ENCODE results near the gene IFNGR1. TPM values are rescaled to one million over a fixed set of nuclear protein-coding genes. Genes with fewer than 3 reads are reported as not detected.

Gene IFNGR1
- total RNA-seq, 1 donor from 2014 or later = 34.0 TPM

DNA sequence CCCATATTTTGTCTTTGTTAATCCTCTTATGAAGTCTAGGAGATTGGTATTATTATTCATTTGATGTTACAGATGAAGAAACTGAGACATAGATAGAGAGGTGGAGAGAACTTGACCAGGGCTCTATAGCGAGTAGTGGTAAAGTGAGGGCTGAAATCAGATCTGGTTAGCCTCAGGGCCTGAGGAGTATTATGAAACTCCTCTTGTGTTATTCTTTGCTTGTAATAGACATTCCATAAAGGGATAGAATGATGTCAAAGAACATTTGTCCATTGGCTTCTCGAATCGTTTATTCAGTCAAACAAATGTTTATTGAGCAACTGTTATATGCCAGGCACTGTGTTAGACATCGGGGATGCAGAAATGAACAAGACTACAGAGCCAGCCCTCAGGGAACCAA is 45.7 kb downstream of the IFNGR1 start, which contains the start of gene IL22RA2:
IL22RA2 (minus strand) TSS at position 144 of the 400 bp plus-strand sequence. CDS start 11,895 bp downstream, outside the sequence.
- Histone ChIP-seq H3K9me3 (ENCODE audit: low read depth) (no peaks in the 10 kb centered on the region), H3K27me3 (no peaks in the 10 kb centered on the region), H3K79me2 (ENCODE audit: low read depth) (no peaks in the 10 kb centered on the region), H3K27ac (no peak within 1 kb of the TSS), H2AFZ (replicated peaks) (no peak within 1 kb of the TSS), H4K20me1 (ENCODE audit: low read depth) (no peaks in the 10 kb centered on the region), H3F3A (ENCODE audit: low read depth) (no peaks in the 10 kb centered on the region), H3K9ac (no peak within 1 kb of the TSS), H3K4me3 (no peak within 1 kb of the TSS), H3K4me1 (no peaks in the 10 kb centered on the region), H3K4me2 (no peak within 1 kb of the TSS), H3K36me3 (no peaks in the 10 kb centered on the region)
- Mint-ChIP-seq H3K27me3 (ENCODE audit: insufficient read depth, low read depth) (peaks cover 2% of the 10 kb centered on the region), H3K36me3 (no peaks in the 10 kb centered on the region), H3K27ac (no peak within 1 kb of the TSS), H3K4me3 (no peak within 1 kb of the TSS), H3K9me3 (peaks cover 9% of the 10 kb centered on the region), H3K4me1 (peaks cover 2% of the 10 kb centered on the region)
- no peak for DNase-seq (ENCODE audit: low spot score)
- TF ChIP-seq EZH2phosphoT487 (IDR thresholded peaks at IDR 0.05) = no peak
- no peak for TF ChIP-seq EZH2 (IDR thresholded peaks at IDR 0.05)
- TF ChIP-seq, protein P1, sequence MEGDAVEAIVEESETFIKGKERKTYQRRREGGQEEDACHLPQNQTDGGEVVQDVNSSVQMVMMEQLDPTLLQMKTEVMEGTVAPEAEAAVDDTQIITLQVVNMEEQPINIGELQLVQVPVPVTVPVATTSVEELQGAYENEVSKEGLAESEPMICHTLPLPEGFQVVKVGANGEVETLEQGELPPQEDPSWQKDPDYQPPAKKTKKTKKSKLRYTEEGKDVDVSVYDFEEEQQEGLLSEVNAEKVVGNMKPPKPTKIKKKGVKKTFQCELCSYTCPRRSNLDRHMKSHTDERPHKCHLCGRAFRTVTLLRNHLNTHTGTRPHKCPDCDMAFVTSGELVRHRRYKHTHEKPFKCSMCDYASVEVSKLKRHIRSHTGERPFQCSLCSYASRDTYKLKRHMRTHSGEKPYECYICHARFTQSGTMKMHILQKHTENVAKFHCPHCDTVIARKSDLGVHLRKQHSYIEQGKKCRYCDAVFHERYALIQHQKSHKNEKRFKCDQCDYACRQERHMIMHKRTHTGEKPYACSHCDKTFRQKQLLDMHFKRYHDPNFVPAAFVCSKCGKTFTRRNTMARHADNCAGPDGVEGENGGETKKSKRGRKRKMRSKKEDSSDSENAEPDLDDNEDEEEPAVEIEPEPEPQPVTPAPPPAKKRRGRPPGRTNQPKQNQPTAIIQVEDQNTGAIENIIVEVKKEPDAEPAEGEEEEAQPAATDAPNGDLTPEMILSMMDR (IDR thresholded peaks at IDR 0.05) = no peak

- Mint-ChIP-seq H3K27ac (no peak overlapping the region), H3K27me3 (ENCODE audit: insufficient read depth, low read depth) (peaks cover 2% of the 10 kb centered on the region), H3K36me3 (no peaks in the 10 kb centered on the region), H3K9me3 (peaks cover 9% of the 10 kb centered on the region), H3K4me1 (peaks cover 2% of the 10 kb centered on the region), H3K4me3 (no peak overlapping the region)
- TF ChIP-seq EZH2 (IDR thresholded peaks at IDR 0.05) (no peak), EZH2phosphoT487 (IDR thresholded peaks at IDR 0.05) (no peak)
- TF ChIP-seq, protein P1 (IDR thresholded peaks at IDR 0.05) = no peak
- Histone ChIP-seq H3K27ac (no peak overlapping the region), H3K4me2 (no peak overlapping the region), H3K27me3 (no peaks in the 10 kb centered on the region), H4K20me1 (ENCODE audit: low read depth) (no peaks in the 10 kb centered on the region), H3K36me3 (no peaks in the 10 kb centered on the region), H3F3A (ENCODE audit: low read depth) (no peaks in the 10 kb centered on the region), H2AFZ (replicated peaks) (no peak overlapping the region), H3K79me2 (ENCODE audit: low read depth) (no peaks in the 10 kb centered on the region), H3K9me3 (ENCODE audit: low read depth) (no peaks in the 10 kb centered on the region), H3K4me1 (no peaks in the 10 kb centered on the region), H3K9ac (no peak overlapping the region), H3K4me3 (no peak overlapping the region)
- DNase-seq (ENCODE audit: low spot score) = no peak
These were observed 46.3 kb downstream of the IFNGR1 start for GRCh38 chr6:137172734-137173431.

DNA sequence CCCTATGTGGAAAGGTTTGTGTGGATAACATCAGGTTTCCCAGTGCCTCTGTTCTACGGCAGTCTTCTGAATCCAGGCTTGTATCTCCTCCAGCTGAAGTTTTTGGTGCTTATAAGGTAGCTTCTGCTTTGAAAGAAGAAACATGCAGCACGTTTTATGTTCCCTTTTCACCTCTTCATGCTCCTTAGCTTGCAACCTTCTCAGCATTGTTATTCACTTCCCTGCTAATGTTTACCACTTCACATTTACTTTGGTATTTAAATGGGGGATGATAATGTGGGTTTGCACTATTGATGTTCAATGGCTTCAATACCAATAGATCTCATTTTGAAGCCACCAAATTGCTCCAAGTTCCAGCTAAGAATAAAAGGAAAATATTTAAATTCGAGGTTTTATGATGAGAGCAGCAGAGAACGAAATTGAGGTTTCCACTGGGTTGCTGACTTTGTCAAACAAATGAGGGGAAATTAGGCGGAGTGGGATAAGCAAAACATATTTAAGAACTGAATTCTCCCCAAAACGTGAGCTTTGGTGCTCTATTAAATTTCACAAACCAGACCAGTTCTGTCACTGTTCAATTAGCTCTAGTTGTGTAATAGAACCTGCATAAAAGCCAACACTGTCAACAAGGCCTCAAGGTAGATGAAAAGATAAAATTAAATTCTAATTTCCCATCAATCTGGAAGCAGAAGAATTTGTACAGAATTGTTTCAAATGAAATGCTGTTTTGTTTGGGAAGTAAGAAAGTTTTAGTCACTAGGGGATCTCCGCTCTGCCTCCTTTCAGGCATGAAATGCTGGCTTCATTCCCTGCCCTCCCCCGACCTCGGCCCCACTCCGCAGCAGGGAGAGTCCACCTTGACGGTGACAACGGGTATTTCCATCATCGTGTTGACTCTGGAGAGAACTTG is 47.1 kb downstream of the IFNGR1 start:
- no peaks in the 10 kb centered on the region for H3K9me3 ChIP-seq (ENCODE audit: low read depth)
- H3K36me3 ChIP-seq = no peaks in the 10 kb centered on the region
- Mint-ChIP-seq H3K4me1 (peaks cover 2% of the 10 kb centered on the region), H3K9me3 (peaks cover 9% of the 10 kb centered on the region), H3K4me3 (no peak overlapping the region), H3K27me3 (ENCODE audit: insufficient read depth, low read depth) (peaks cover 2% of the 10 kb centered on the region), H3K36me3 (no peaks in the 10 kb centered on the region), H3K27ac (no peak overlapping the region)
- no peaks in the 10 kb centered on the region for H3K27me3 ChIP-seq
- no peak for TF ChIP-seq EZH2 (IDR thresholded peaks at IDR 0.05)
- no peak for TF ChIP-seq EZH2phosphoT487 (IDR thresholded peaks at IDR 0.05)
- TF ChIP-seq, protein P1 (IDR thresholded peaks at IDR 0.05) = no peak
- H4K20me1 ChIP-seq (ENCODE audit: low read depth) = no peaks in the 10 kb centered on the region
- H2AFZ ChIP-seq (replicated peaks) = peak overlapping the region; percentile 6
- no peaks in the 10 kb centered on the region for H3K4me1 ChIP-seq
- no peaks in the 10 kb centered on the region for H3F3A ChIP-seq (ENCODE audit: low read depth)
- H3K79me2 ChIP-seq (ENCODE audit: low read depth) = no peaks in the 10 kb centered on the region
- no peak for DNase-seq (ENCODE audit: low spot score)
- H3K9ac ChIP-seq = no peak overlapping the region
- no peak overlapping the region for H3K4me3 ChIP-seq
- H3K4me2 ChIP-seq = no peak overlapping the region
- no peak overlapping the region for H3K27ac ChIP-seq

Data from neural progenitor cell (in vitro differentiated cells).